IPS-18c (cell line): Measurements from ENCODE around the gene SLC39A10.

ENCODE experiments used
- H3K4me3 ChIP-seq: 2 replicates; pipeline ENCODE4 v1.7.0; 2013; ENCODE audit warnings: low read depth, mild to moderate bottlenecking, low read length, moderate library complexity; ENCODE audit not compliant: insufficient read depth
- H3K9me3 ChIP-seq: one replicate; pipeline ENCODE4 v1.6.1; 2013; ENCODE audit warnings: mild to moderate bottlenecking, low read length, moderate library complexity; ENCODE audit not compliant: control insufficient read depth, insufficient read depth

The SLC39A10 gene

DNA sequence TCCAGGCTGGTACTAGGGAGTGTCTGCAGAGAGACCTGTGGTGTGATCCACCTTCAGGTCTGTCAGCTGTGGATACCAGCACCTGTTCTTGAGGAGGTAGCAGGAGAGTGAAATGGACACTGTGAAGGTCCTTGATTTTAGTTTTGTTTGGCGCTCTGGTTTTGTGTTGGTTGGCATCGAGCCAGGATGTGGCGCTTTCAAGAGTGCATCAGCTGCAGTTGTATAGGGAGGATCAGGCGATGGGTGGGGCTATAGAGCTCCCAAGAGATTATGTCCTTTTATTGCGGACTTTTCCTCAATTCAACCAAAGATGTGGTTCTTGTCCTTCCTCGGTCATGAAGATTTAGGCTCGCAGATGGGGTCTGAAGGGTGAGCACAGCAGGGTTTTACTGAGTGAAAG is 37.5 kb downstream of the SLC39A10 start:
- Histone ChIP-seq H3K9me3 (no peaks in the 10 kb centered on the region), H3K4me3 (no peak overlapping the region)

DNA sequence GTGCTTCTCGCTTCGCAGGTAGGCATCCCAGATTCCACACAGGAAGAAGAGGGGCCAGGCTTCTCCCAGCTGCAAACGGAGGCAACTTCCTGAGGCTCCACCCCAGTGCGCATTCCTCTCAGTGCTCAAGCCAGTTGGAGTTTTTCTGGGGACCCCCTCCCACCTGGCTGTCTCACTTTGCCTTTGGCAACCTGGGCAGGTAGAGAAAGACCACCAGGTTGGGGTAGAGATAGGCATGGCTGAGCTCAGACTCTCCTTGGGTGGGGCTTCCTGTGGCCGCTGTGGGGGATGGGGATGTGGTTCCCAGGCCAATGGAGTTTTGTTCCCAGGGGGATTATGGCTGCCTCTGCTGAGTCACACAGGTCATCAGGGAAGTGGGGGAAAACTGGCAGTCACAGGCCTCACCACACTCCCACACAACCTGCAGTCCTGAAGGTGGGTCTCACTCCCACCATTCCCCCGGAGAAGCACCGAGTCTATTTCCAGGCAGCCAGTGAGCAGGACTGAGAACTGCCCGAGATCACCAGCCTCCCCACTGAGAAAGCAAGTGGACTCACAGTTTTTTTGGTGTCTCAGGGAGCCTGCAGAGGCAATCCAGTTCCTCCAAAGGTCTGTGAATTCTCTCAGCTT is 38.1 kb downstream of the SLC39A10 start:
- no peak overlapping the region for H3K4me3 ChIP-seq
- H3K9me3 ChIP-seq, result peaks cover under 1% of the 10 kb centered on the region

GRCh38 chr2:195696012-195696411 is 39.0 kb downstream of the SLC39A10 start:
- H3K9me3 ChIP-seq, result peaks cover 5% of the 10 kb centered on the region
- no peak overlapping the region for H3K4me3 ChIP-seq

DNA sequence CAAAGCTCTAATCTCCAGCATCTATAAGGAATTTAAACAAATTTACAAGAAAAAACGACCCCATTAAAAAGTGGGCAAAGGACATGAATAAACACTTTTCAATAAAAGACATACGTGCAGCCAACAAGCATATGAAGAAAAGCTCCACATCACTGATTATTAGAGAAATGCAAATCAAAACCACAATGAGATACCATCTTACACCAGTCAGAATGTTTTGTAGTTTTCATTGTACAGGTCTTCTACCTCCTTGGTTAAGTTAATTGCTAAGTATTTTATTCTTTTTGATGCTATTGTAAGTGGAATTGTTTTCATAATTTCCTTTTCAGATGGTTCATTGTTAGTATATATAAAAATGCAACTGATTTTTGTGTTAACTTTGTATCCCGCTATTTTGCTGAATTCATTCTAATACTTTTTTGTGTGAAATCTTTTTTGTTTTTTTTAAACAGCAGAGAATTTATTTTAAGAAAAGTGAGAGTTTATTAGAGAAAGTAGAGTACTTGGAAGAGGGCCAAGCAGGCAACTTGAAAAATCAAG is 40.7 kb downstream of the SLC39A10 start:
- H3K9me3 ChIP-seq, result peaks cover 5% of the 10 kb centered on the region
- no peak overlapping the region for H3K4me3 ChIP-seq

DNA sequence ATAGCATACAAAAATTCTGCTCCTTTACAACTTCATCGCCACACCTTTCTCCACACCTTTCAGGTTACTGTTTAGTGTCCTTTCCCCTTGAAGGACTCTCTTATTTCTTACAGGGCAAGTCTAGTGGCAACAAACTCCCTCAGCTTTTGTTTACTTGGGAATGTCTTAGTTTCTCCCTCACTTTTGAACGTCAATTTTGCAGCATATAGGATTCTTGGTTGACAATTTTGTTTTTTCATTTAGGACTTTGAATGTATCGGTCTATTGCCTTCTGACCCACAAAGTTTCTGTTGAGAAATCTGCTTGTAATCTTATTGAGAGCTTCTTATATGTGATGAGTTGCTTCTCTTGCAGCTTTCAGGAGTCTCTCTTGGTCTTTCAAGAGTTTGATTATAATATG is 43.5 kb downstream of the SLC39A10 start:
- no peak overlapping the region for H3K4me3 ChIP-seq
- H3K9me3 ChIP-seq, result peaks cover 5% of the 10 kb centered on the region

DNA sequence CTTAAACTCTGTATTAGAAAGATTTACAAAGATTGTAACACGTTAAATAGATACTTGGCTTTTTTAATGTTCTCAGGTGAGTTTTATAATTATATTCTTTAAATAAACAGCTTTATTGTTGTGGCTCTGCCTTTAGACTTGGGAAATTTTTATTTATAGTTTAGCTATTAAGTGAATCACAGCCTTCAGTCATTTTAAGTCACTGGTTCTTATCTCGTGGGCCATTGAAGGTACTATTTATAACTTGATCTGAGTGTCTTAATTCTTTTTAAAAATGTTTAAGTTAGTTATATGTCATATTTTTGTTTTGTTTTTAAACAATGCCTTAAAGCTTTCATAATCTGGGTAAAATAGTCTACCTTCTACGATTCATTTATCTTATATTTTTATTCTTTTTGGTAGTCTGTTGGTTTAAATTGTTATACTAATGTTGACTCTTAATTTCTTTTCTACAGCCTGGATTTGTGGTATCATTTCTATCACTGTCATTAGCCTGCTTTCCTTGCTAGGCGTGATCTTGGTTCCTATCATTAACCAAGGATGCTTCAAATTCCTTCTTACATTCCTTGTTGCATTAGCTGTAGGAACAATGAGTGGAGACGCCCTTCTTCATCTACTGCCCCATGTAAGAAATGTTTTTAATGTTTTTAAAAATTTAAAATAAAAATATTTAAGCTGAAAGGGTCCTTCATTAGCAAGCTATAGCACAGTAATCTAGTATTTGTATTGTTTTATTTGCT is 49.3 kb downstream of the SLC39A10 start:
- Histone ChIP-seq H3K9me3 (no peaks in the 10 kb centered on the region), H3K4me3 (no peak overlapping the region)

- Histone ChIP-seq H3K9me3 (no peaks in the 10 kb centered on the region), H3K4me3 (no peak overlapping the region)
Measured at GRCh38 chr2:195709901-195710806, 53.1 kb downstream of the SLC39A10 start.

DNA sequence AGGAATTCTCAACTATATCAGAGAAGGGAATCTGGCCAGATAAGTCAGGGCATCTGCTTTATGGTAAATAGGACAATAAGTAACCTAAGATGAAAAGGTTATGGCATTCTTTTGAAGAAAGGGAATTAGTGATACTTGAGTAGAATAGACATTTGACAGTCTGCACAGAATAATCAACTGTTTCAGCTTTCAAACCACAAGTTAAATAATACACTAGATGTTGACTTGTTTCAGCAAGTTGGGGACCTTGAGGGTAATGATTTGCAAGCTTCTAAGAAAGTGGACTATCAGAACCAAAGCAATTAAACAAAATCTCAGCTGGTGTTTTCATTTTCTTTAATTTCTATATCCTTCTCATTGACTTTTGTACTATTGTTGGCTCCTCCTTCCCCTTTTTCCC is 54.5 kb downstream of the SLC39A10 start:
- Histone ChIP-seq H3K4me3 (no peak overlapping the region), H3K9me3 (no peaks in the 10 kb centered on the region)

GRCh38 chr2:195716466-195716865 is 59.4 kb downstream of the SLC39A10 start:
- H3K9me3 ChIP-seq, result no peaks in the 10 kb centered on the region
- H3K4me3 ChIP-seq, result no peak overlapping the region

- no peaks in the 10 kb centered on the region for H3K9me3 ChIP-seq
Measured at GRCh38 chr2:195721042-195721441, 64.0 kb downstream of the SLC39A10 start.

DNA sequence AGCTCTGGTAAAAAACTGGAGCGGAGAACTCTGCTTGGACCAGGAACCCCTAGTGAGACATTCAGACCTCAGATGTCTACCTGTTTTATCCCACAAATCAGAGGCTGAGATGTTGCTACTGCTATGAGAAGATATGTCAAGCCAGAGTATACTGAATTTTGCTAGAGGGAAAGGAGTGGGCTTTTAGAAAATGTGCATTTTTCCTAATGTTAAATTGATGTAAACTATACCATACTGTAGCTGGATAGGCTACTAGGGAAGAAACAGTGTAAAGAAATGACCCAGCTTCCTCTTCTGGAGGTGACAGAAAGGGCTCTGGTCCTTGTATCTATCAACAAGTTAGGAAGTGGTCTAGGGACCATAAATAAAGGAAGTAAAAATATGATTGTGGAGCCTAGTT is 65.0 kb downstream of the SLC39A10 start:
- Histone ChIP-seq H3K9me3 (no peaks in the 10 kb centered on the region), H3K4me3 (no peak overlapping the region)

More at GRCh38 chr2:195721042-195721441, 64.0 kb downstream of the SLC39A10 start:
- no peak overlapping the region for H3K4me3 ChIP-seq

- Histone ChIP-seq H3K4me3 (no peak overlapping the region), H3K9me3 (peaks cover 2% of the 10 kb centered on the region)
Measured at GRCh38 chr2:195727106-195727505, 70.1 kb downstream of the SLC39A10 start.

- no peak overlapping the region for H3K4me3 ChIP-seq
- peaks cover 2% of the 10 kb centered on the region for H3K9me3 ChIP-seq
Measured at GRCh38 chr2:195730912-195731311, 73.9 kb downstream of the SLC39A10 start.

DNA sequence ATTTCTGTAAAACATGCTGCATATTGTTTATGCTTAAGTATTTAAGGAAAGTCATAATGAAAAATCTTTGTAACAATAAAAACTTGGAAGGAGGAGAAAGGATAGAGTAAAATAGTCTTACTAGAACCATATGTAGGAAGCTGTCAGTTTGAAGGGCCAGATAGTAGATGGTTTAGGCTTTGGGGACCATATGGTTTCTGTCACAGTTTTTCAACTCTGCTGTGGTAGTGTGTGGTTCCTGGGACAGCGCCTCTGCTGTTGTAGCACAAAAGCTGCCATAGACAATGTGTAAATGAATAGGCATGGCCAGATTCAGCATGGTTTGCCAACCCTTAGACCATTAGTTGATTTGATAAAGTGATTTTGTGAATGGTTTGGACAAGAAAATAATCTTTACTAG is 75.5 kb downstream of the SLC39A10 start:
- no peak overlapping the region for H3K4me3 ChIP-seq
- peaks cover 2% of the 10 kb centered on the region for H3K9me3 ChIP-seq

GRCh38 chr2:195733831-195734230 is 76.8 kb downstream of the SLC39A10 start:
- H3K4me3 ChIP-seq, result no peak overlapping the region
- peaks cover 2% of the 10 kb centered on the region for H3K9me3 ChIP-seq

GRCh38 chr2:195734395-195734794 is 77.4 kb downstream of the SLC39A10 start:
- Histone ChIP-seq H3K9me3 (peaks cover 2% of the 10 kb centered on the region), H3K4me3 (no peak overlapping the region)

DNA sequence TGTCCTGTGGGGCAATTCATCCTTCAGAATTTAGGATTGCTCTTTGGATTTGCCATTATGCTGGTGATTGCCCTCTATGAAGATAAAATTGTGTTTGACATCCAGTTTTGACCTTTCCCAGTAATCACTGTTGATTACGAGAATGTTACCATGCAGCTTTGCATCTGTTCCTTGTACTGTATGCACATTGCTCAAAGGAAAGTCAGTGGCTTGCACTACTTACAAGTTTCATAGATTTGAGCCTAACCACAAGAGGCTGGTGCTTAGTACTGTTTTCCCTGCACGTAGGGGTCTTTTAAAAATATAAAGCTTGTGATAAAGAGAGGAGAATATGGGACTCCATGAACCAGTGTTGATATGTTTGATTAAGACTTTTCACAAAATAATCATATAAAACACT is 77.9 kb downstream of the SLC39A10 start:
- H3K4me3 ChIP-seq, result no peak overlapping the region
- peaks cover 1% of the 10 kb centered on the region for H3K9me3 ChIP-seq
